Measurements from ENCODE around the gene ME2. TPM values are rescaled to one million over a fixed set of nuclear protein-coding genes. Genes with fewer than 3 reads are reported as not detected.

Gene ME2
- total RNA-seq, 2 donors from 2014 or later: 38.3 to 59.4 TPM

GRCh38 chr18:50928551-50928950, 49.6 kb downstream of the ME2 start:
- H3K36me3 ChIP-seq: peaks cover 0 to 11% of the 10 kb centered on the region in 2 donors
- DNase-seq (ENCODE audit: low spot score): no peak

GRCh38 chr18:50933684-50934083, 54.8 kb downstream of the ME2 start:
- Histone ChIP-seq H3K4me3 (no peak overlapping the region), H3K27me3 (replicated peaks; ENCODE audit: insufficient read depth) (no peaks in the 10 kb centered on the region), H3K9me3 (no peaks in the 10 kb centered on the region), H3K27ac (no peak overlapping the region), H3K36me3 (no peaks in the 10 kb centered on the region), H3K4me1 (replicated peaks) (no peaks in the 10 kb centered on the region)
- DNase-seq (ENCODE audit: low spot score): no peak
- 95% methylated on average over 5 of the region's 5 CpGs for WGBS
- TF ChIP-seq CTCF (IDR thresholded peaks at IDR 0.05): no peak
- no peak for TF ChIP-seq POLR2AphosphoS5 (IDR thresholded peaks at IDR 0.05)
- no peak for TF ChIP-seq POLR2A (IDR thresholded peaks at IDR 0.05)
- intact Hi-C loops (cut with DNase I): no loop called here

More at GRCh38 chr18:50928551-50928950, 49.6 kb downstream of the ME2 start:
- H3K4me1 ChIP-seq (replicated peaks): no peaks in the 10 kb centered on the region
- H3K27ac ChIP-seq: no peak overlapping the region
- intact Hi-C loops (cut with DNase I): no loop called here
- no peaks in the 10 kb centered on the region for H3K9me3 ChIP-seq
- H3K4me3 ChIP-seq: no peak overlapping the region
- H3K27me3 ChIP-seq (replicated peaks; ENCODE audit: insufficient read depth): no peaks in the 10 kb centered on the region
- WGBS: 91% methylated on average over 2 of the region's 2 CpGs
- no peak for TF ChIP-seq POLR2AphosphoS5 (IDR thresholded peaks at IDR 0.05)
- TF ChIP-seq POLR2A (IDR thresholded peaks at IDR 0.05): no peak
- no peak for TF ChIP-seq CTCF (IDR thresholded peaks at IDR 0.05)

- 94% methylated on average over 6 of the region's 6 CpGs for WGBS
- no peak overlapping the region for H3K27ac ChIP-seq
- TF ChIP-seq POLR2A (IDR thresholded peaks at IDR 0.05): no peak
- TF ChIP-seq CTCF (IDR thresholded peaks at IDR 0.05): no peak
- no peak for TF ChIP-seq POLR2AphosphoS5 (IDR thresholded peaks at IDR 0.05)
- no peak for DNase-seq (ENCODE audit: low spot score)
- no peak overlapping the region for H3K4me3 ChIP-seq
- H3K36me3 ChIP-seq: no peaks in the 10 kb centered on the region
- H3K9me3 ChIP-seq: no peaks in the 10 kb centered on the region
- no peaks in the 10 kb centered on the region for H3K27me3 ChIP-seq (replicated peaks; ENCODE audit: insufficient read depth)
- no peaks in the 10 kb centered on the region for H3K4me1 ChIP-seq (replicated peaks)
- intact Hi-C loops (cut with DNase I): no loop called here
These were observed 55.8 kb downstream of the ME2 start for GRCh38 chr18:50934545-50935211.

- TF ChIP-seq POLR2A (IDR thresholded peaks at IDR 0.05): no peak
- TF ChIP-seq POLR2AphosphoS5 (IDR thresholded peaks at IDR 0.05): no peak
- no peak for TF ChIP-seq CTCF (IDR thresholded peaks at IDR 0.05)
- intact Hi-C loops (cut with DNase I): no loop called here
- Histone ChIP-seq H3K36me3 (no peaks in the 10 kb centered on the region), H3K27me3 (replicated peaks; ENCODE audit: insufficient read depth) (no peaks in the 10 kb centered on the region), H3K9me3 (no peaks in the 10 kb centered on the region), H3K4me3 (no peak overlapping the region), H3K27ac (no peak overlapping the region), H3K4me1 (replicated peaks) (no peaks in the 10 kb centered on the region)
- 93% methylated on average over 6 of the region's 6 CpGs for WGBS
- DNase-seq (ENCODE audit: low spot score): no peak
These were observed 56.7 kb downstream of the ME2 start for GRCh38 chr18:50935493-50936191.

GRCh38 chr18:50937183-50937582, 58.3 kb downstream of the ME2 start:
- WGBS: 97% methylated on average over 1 of the region's 1 CpG
- no peaks in the 10 kb centered on the region for H3K9me3 ChIP-seq
- no peak overlapping the region for H3K27ac ChIP-seq
- TF ChIP-seq POLR2AphosphoS5 (IDR thresholded peaks at IDR 0.05) (no peak), CTCF (IDR thresholded peaks at IDR 0.05) (no peak), POLR2A (IDR thresholded peaks at IDR 0.05) (no peak)
- no peak overlapping the region for H3K4me3 ChIP-seq
- H3K4me1 ChIP-seq (replicated peaks): no peaks in the 10 kb centered on the region
- DNase-seq (ENCODE audit: low spot score): no peak
- no peaks in the 10 kb centered on the region for H3K36me3 ChIP-seq
- H3K27me3 ChIP-seq (replicated peaks; ENCODE audit: insufficient read depth): no peaks in the 10 kb centered on the region
- intact Hi-C loops (cut with DNase I): no loop called here
